Endothelial cell (in vitro differentiated cells): ENCODE data around the gene PEX5L. TPM values are rescaled to one million over a fixed set of nuclear protein-coding genes. Genes with fewer than 3 reads are reported as not detected.

Source experiments
- DNase-seq: peaks from one replicate; pipeline ENCODE4 v3.0.0; 2021; ENCODE audit warnings: low spot score
- H3K27ac Mint-ChIP-seq: one replicate; pipeline ENCODE4 v1.8.0; 2021; ENCODE audit warnings: mixed read lengths, inconsistent platforms; ENCODE audit not compliant: unreplicated experiment
- H3K27me3 Mint-ChIP-seq: one replicate; pipeline ENCODE4 v1.8.0; 2021; ENCODE audit warnings: mild to moderate bottlenecking, moderate library complexity, mixed read lengths, inconsistent platforms; ENCODE audit not compliant: unreplicated experiment
- H3K36me3 Mint-ChIP-seq: one replicate; pipeline ENCODE4 v1.8.0; 2021; ENCODE audit warnings: mild to moderate bottlenecking, low read depth, mixed read lengths, inconsistent platforms; ENCODE audit not compliant: unreplicated experiment
- H3K4me1 Mint-ChIP-seq: one replicate; pipeline ENCODE4 v1.8.0; 2021; ENCODE audit warnings: mild to moderate bottlenecking, mixed read lengths, inconsistent platforms; ENCODE audit not compliant: unreplicated experiment
- H3K4me3 Mint-ChIP-seq: one replicate; pipeline ENCODE4 v1.8.0; 2021; ENCODE audit warnings: mild to moderate bottlenecking, mixed read lengths, inconsistent platforms; ENCODE audit not compliant: unreplicated experiment
- H3K9me3 Mint-ChIP-seq: one replicate; pipeline ENCODE4 v1.8.0; 2021; ENCODE audit warnings: mixed read lengths, inconsistent platforms; ENCODE audit not compliant: unreplicated experiment
- CTCF ChIP-seq: fragments of 200-600 bp; sonication (generic); IDR thresholded peaks from one replicate; pipeline ENCODE4 v1.5.0; 2021; ENCODE audit warnings: antibody characterized with exemption; ENCODE audit not compliant: unreplicated experiment
- total RNA-seq: library from RNA; stranded (reverse); fragmentation: NEBNext Ultra II Directional; extraction: Animal tissue kit (Norgen Biotek cat#: 25700); gene quantifications from one replicate; pipeline ENCODE4 v1.2.1, GENCODE V29; 2021; ENCODE audit not compliant: unreplicated experiment

PEX5L gene
- total RNA-seq, 1 donor from 2014 or later: 5.2 TPM

GRCh38 chr3:179766416-179767133 is 270.2 kb downstream of the PEX5L start:
- H3K4me3 Mint-ChIP-seq: no peak overlapping the region

GRCh38 chr3:179765396-179765795 is 271.3 kb downstream of the PEX5L start:
- Mint-ChIP-seq H3K36me3 (peaks cover 14% of the 10 kb centered on the region), H3K4me3 (peak overlapping the region; percentile 23), H3K27ac (no peak overlapping the region), H3K9me3 (no peaks in the 10 kb centered on the region), H3K4me1 (peaks cover 14% of the 10 kb centered on the region), H3K27me3 (peaks cover 2% of the 10 kb centered on the region)
- no peak for TF ChIP-seq CTCF
- DNase-seq: no peak

More at GRCh38 chr3:179766416-179767133, 270.2 kb downstream of the PEX5L start:
- Mint-ChIP-seq H3K4me1 (peaks cover 7% of the 10 kb centered on the region), H3K9me3 (no peaks in the 10 kb centered on the region), H3K27me3 (peaks cover 2% of the 10 kb centered on the region), H3K36me3 (peaks cover 11% of the 10 kb centered on the region), H3K27ac (no peak overlapping the region)
- DNase-seq: no peak
- no peak for TF ChIP-seq CTCF

- H3K27ac Mint-ChIP-seq: peak overlapping the region; percentile 84
- no peaks in the 10 kb centered on the region for H3K9me3 Mint-ChIP-seq
- no peak for DNase-seq
- H3K27me3 Mint-ChIP-seq: no peaks in the 10 kb centered on the region
- no peak overlapping the region for H3K4me3 Mint-ChIP-seq
- H3K4me1 Mint-ChIP-seq: peaks cover 8% of the 10 kb centered on the region
- TF ChIP-seq CTCF: no peak
- peaks cover 21% of the 10 kb centered on the region for H3K36me3 Mint-ChIP-seq
Measured at GRCh38 chr3:179760944-179761343, 275.8 kb downstream of the PEX5L start.

- Mint-ChIP-seq H3K27me3 (peaks cover 3% of the 10 kb centered on the region), H3K36me3 (peaks cover 8% of the 10 kb centered on the region), H3K4me3 (no peak overlapping the region), H3K4me1 (peaks cover 10% of the 10 kb centered on the region), H3K9me3 (no peaks in the 10 kb centered on the region), H3K27ac (no peak overlapping the region)
- DNase-seq: peak; percentile 26
- TF ChIP-seq CTCF: peak; percentile 71
Measured at GRCh38 chr3:179750720-179751328, 285.9 kb downstream of the PEX5L start.

- TF ChIP-seq CTCF: no peak
- H3K27me3 Mint-ChIP-seq: peaks cover 6% of the 10 kb centered on the region
- H3K27ac Mint-ChIP-seq: peak overlapping the region; percentile 78
- peaks cover 32% of the 10 kb centered on the region for H3K36me3 Mint-ChIP-seq
- no peak overlapping the region for H3K4me3 Mint-ChIP-seq
- DNase-seq: no peak
- peaks cover 24% of the 10 kb centered on the region for H3K4me1 Mint-ChIP-seq
- no peaks in the 10 kb centered on the region for H3K9me3 Mint-ChIP-seq
Measured at GRCh38 chr3:179745716-179746115, 291.0 kb downstream of the PEX5L start.
